DND-41 (cell line): ENCODE results near the gene DYSF.

Experiments used
- CTCF ChIP-seq: IDR thresholded peaks from 2 replicates; pipeline ENCODE4 v1.5.1; 2012; ENCODE audit warnings: borderline replicate concordance, low read length, moderate library complexity, mild to moderate bottlenecking; ENCODE audit not compliant: poor library complexity, severe bottlenecking; ENCODE audit errors: extremely low read depth
- EZH2 ChIP-seq: IDR thresholded peaks from 3 replicates; pipeline ENCODE4 v1.6.1; 2012; ENCODE audit warnings: borderline replicate concordance, low read depth, mild to moderate bottlenecking, moderate library complexity, low read length, inconsistent platforms; ENCODE audit not compliant: severe bottlenecking

DNA sequence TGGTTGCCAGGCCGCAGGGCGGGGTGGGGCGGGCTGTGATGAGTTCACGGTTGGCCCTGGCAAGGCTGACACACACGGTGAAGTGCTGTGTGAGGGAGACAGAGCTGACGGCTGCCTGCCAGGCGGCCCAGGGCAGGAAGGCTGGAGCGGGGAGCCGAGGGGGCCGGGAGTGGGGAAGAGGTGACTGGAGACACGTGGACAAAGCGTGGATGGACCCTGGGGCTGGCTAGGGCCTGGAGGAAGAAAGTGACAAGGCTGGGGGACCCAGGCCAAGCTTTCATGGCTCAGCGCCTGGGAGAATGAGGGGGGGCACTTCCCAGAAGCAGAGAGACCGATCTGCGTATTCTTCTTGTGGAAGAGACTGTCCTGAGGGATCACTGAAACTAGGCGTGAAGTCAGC is 123.2 kb downstream of the DYSF start:
- TF ChIP-seq CTCF (no peak), EZH2 (no peak)
